GM23248 (cell line): ENCODE data around the gene INO80E. TPM values are rescaled to one million over a fixed set of nuclear protein-coding genes. Genes with fewer than 3 reads are reported as not detected.

Experiments used
- DNase-seq: peaks from one replicate; pipeline ENCODE4 v3.0.0-alpha.2; 2015
- H2AFZ ChIP-seq: fragments of 200-600 bp; sonication (generic); 2 replicates; pipeline ENCODE4 v1.6.1; 2016; ENCODE audit warnings: antibody characterized with exemption
- H3F3A ChIP-seq: fragments of 200-600 bp; sonication (generic); 2 replicates; pipeline ENCODE4 v1.6.1; 2016; ENCODE audit warnings: mild to moderate bottlenecking, antibody characterized with exemption, mixed run types; ENCODE audit not compliant: insufficient read depth
- H3K27ac ChIP-seq: fragments of 200-600 bp; sonication (generic); 2 replicates; pipeline ENCODE4 v1.5.1; 2016; ENCODE audit warnings: mild to moderate bottlenecking
- H3K27me3 ChIP-seq: fragments of 200-600 bp; sonication (generic); replicated peaks from 2 replicates; pipeline ENCODE4 v1.6.1; 2016; ENCODE audit warnings: mild to moderate bottlenecking; ENCODE audit not compliant: insufficient read depth
- H3K36me3 ChIP-seq: fragments of 200-600 bp; sonication (generic); 2 replicates; pipeline ENCODE4 v1.6.1; 2016; ENCODE audit warnings: low read depth, mild to moderate bottlenecking
- H3K4me1 ChIP-seq: fragments of 200-600 bp; sonication (generic); 2 replicates; pipeline ENCODE4 v1.6.1; 2016; ENCODE audit warnings: mild to moderate bottlenecking; ENCODE audit not compliant: insufficient read depth
- H3K4me2 ChIP-seq: fragments of 200-600 bp; sonication (generic); one replicate; pipeline ENCODE4 v1.6.1; 2016; ENCODE audit warnings: mild to moderate bottlenecking; ENCODE audit not compliant: unreplicated experiment
- H3K4me3 ChIP-seq: fragments of 200-600 bp; sonication (generic); 2 replicates; pipeline ENCODE4 v1.5.1; 2016; ENCODE audit warnings: mild to moderate bottlenecking
- H3K79me2 ChIP-seq: fragments of 200-600 bp; sonication (generic); 2 replicates; pipeline ENCODE4 v1.6.1; 2016; ENCODE audit warnings: mild to moderate bottlenecking; ENCODE audit not compliant: insufficient read depth
- H3K9ac ChIP-seq: fragments of 200-600 bp; sonication (generic); 2 replicates; pipeline ENCODE4 v1.6.1; 2016; ENCODE audit warnings: mild to moderate bottlenecking
- H3K9me2 ChIP-seq: fragments of 200-600 bp; sonication (generic); 2 replicates; pipeline ENCODE4 v1.6.1; 2016; ENCODE audit warnings: mixed run types, mild to moderate bottlenecking, moderate library complexity; ENCODE audit not compliant: insufficient read depth
- H3K9me3 ChIP-seq: fragments of 200-600 bp; sonication (generic); one replicate; pipeline ENCODE4 v1.6.1; 2017; ENCODE audit warnings: low read depth
- H4K20me1 ChIP-seq: fragments of 200-600 bp; sonication (generic); 2 replicates; pipeline ENCODE4 v1.6.0; 2016; ENCODE audit not compliant: insufficient read depth
- EZH2 ChIP-seq: fragments of 200-600 bp; sonication (generic); IDR thresholded peaks from 2 replicates; pipeline ENCODE4 v1.6.1; 2018; ENCODE audit warnings: antibody characterized with exemption, mild to moderate bottlenecking; ENCODE audit not compliant: insufficient read depth, poor library complexity, severe bottlenecking
- EZH2phosphoT487 ChIP-seq: fragments of 200-600 bp; sonication (generic); IDR thresholded peaks from 2 replicates; pipeline ENCODE4 v1.6.1; 2018; ENCODE audit warnings: antibody characterized with exemption, moderate library complexity, mild to moderate bottlenecking, low read depth; ENCODE audit not compliant: insufficient read depth
- WGBS, 2 experiments: methylation state at CpG; one replicate each; pipeline ENCODE4 v1.1.6; 2015 to 2017; ENCODE audit warnings: low lambda C conversion rate in 2 of 2, low coverage in 1 of 2; ENCODE audit errors: missing lambda C conversion rate in 2 of 2; 5-methylcytosine and 5-hydroxymethylcytosine counted together
- in situ Hi-C: fragments of 300-500 bp; cut with MboI; formaldehyde crosslinking; loops from 2 replicates; pipeline ENCODE4 v1.15.0; 2020
- polyA plus RNA-seq: library from polyadenylated mRNA; unstranded; fragments of >200 nt; fragmentation: Nextera tagmentation; extraction: Ambion mirVana; gene quantifications from 2 replicates; pipeline ENCODE4 v1.2.1, GENCODE V29; 2016
- total RNA-seq: library from RNA; depleted of rRNA; stranded (reverse); fragments of >200 nt; shearing (Covaris generic); gene quantifications from 2 replicates; pipeline ENCODE4 v1.2.3, GENCODE V29; 2014

Gene INO80E
- total and polyA plus RNA-seq, 2 experiments from 2014 or later: 32.3 to 51.1 TPM

- H3K4me3 ChIP-seq: no peak overlapping the region
- H3K4me1 ChIP-seq: no peaks in the 10 kb centered on the region
- no peak for DNase-seq
- H3K36me3 ChIP-seq: peaks cover 45% of the 10 kb centered on the region; the same call in 1 of the 2 replicates
- H3K9ac ChIP-seq: 0 out of 2 replicates have a peak overlapping the region, but pooled peaks have one; percentile 5
- TF ChIP-seq EZH2 (no peak), EZH2phosphoT487 (no peak)
- H3K27ac ChIP-seq: no peak overlapping the region
- H3F3A ChIP-seq: no peaks in the 10 kb centered on the region
- no peaks in the 10 kb centered on the region for H3K9me3 ChIP-seq
- H3K4me2 ChIP-seq: no peak overlapping the region
- in situ Hi-C loops: no loop called here
- WGBS, 2 experiments: 82 to 84% methylated on average over 6 of the region's 6 CpGs
- peaks cover 12% of the 10 kb centered on the region; the same call in 1 of the 2 replicates for H3K79me2 ChIP-seq
- H3K27me3 ChIP-seq: no peaks in the 10 kb centered on the region
- no peaks in the 10 kb centered on the region for H4K20me1 ChIP-seq
- H2AFZ ChIP-seq: no peak overlapping the region
- no peaks in the 10 kb centered on the region for H3K9me2 ChIP-seq
These were observed 11.8 kb upstream of the INO80E start for GRCh38 chr16:29984137-29984763.

GRCh38 chr16:29984764-29985147 lies 11.3 kb upstream of the INO80E start:
- TF ChIP-seq EZH2 (no peak), EZH2phosphoT487 (no peak)
- in situ Hi-C loops: no loop called here
- H4K20me1 ChIP-seq: no peaks in the 10 kb centered on the region
- H3K4me1 ChIP-seq: no peaks in the 10 kb centered on the region
- H2AFZ ChIP-seq: no peak overlapping the region
- peaks cover 43% of the 10 kb centered on the region; the same call in 1 of the 2 replicates for H3K36me3 ChIP-seq
- no peaks in the 10 kb centered on the region for H3K9me2 ChIP-seq
- H3F3A ChIP-seq: peaks cover 1% of the 10 kb centered on the region; the same call in 1 of the 2 replicates
- 89 to 90% methylated on average over 5 of the region's 5 CpGs for WGBS, 2 experiments
- H3K9me3 ChIP-seq: no peaks in the 10 kb centered on the region
- H3K4me2 ChIP-seq: no peak overlapping the region
- no peak overlapping the region for H3K9ac ChIP-seq
- H3K27me3 ChIP-seq: no peaks in the 10 kb centered on the region
- no peak overlapping the region for H3K4me3 ChIP-seq
- no peak for DNase-seq
- 0 out of 2 replicates have a peak, but pooled peaks cover 7% of the 10 kb centered on the region for H3K79me2 ChIP-seq
- no peak overlapping the region for H3K27ac ChIP-seq

- Histone ChIP-seq H3K36me3 (peaks cover 37% of the 10 kb centered on the region; the same call in 1 of the 2 replicates), H3K79me2 (0 out of 2 replicates have a peak, but pooled peaks cover 6% of the 10 kb centered on the region), H2AFZ (no peak overlapping the region), H3F3A (peaks cover 6% of the 10 kb centered on the region; the same call in 1 of the 2 replicates), H3K27me3 (no peaks in the 10 kb centered on the region), H3K4me3 (no peak overlapping the region), H3K9me3 (no peaks in the 10 kb centered on the region), H3K9me2 (no peaks in the 10 kb centered on the region), H3K4me2 (no peak overlapping the region), H3K27ac (no peak overlapping the region), H3K9ac (no peak overlapping the region), H4K20me1 (no peaks in the 10 kb centered on the region), H3K4me1 (no peaks in the 10 kb centered on the region)
- in situ Hi-C loops: no loop called here
- WGBS, 2 experiments: 93 to 94% methylated on average over 26 to 28 of the region's 28 CpGs
- no peak for DNase-seq
- no peak for TF ChIP-seq EZH2phosphoT487
- TF ChIP-seq EZH2: no peak
These were observed 10.7 kb upstream of the INO80E start for GRCh38 chr16:29985271-29985811.

- 0 out of 2 replicates have a peak, but pooled peaks cover 6% of the 10 kb centered on the region for H3K79me2 ChIP-seq
- H3K4me2 ChIP-seq: no peak overlapping the region
- 97 to 100% methylated on average over 20 of the region's 20 CpGs for WGBS, 2 experiments
- no peak overlapping the region for H3K4me3 ChIP-seq
- peaks cover 31% of the 10 kb centered on the region; the same call in 1 of the 2 replicates for H3K36me3 ChIP-seq
- no peak for DNase-seq
- no peak overlapping the region for H2AFZ ChIP-seq
- H3K27me3 ChIP-seq: no peaks in the 10 kb centered on the region
- no peaks in the 10 kb centered on the region for H3K4me1 ChIP-seq
- H4K20me1 ChIP-seq: no peaks in the 10 kb centered on the region
- no peaks in the 10 kb centered on the region for H3K9me2 ChIP-seq
- H3F3A ChIP-seq: peaks cover 6% of the 10 kb centered on the region; the same call in 1 of the 2 replicates
- TF ChIP-seq EZH2phosphoT487: no peak
- TF ChIP-seq EZH2: no peak
- no peak overlapping the region for H3K9ac ChIP-seq
- no peak overlapping the region for H3K27ac ChIP-seq
- H3K9me3 ChIP-seq: no peaks in the 10 kb centered on the region
- in situ Hi-C loops: no loop called here
These were observed 9.8 kb upstream of the INO80E start for GRCh38 chr16:29986231-29986630.
